ENCODE measurements around the gene CRYL1. TPM values are rescaled to one million over a fixed set of nuclear protein-coding genes. Genes with fewer than 3 reads are reported as not detected.

CRYL1 gene
- total RNA-seq, 1 experiment from 2014 or later, result 3.7 TPM

- no peaks in the 10 kb centered on the region for H3K23me2 ChIP-seq (ENCODE audit: insufficient read length, low read depth, low read length, poor library complexity, severe bottlenecking)
- H4K91ac ChIP-seq (ENCODE audit: insufficient read length, low read depth, low read length), result no peak overlapping the region
- no peak overlapping the region for H3K14ac ChIP-seq (ENCODE audit: insufficient read depth, low read length)
- H3K4me1 Mint-ChIP-seq, result peaks cover 12 to 15% of the 10 kb centered on the region in 2 experiments
- H2BK20ac ChIP-seq (ENCODE audit: low read depth, low read length, poor library complexity, severe bottlenecking), result no peak overlapping the region
- H2BK120ac ChIP-seq (ENCODE audit: low read depth, low read length, poor library complexity, severe bottlenecking), result no peak overlapping the region
- H2BK12ac ChIP-seq (ENCODE audit: insufficient read length, low read depth, low read length), result no peak overlapping the region
- H3K23ac ChIP-seq (ENCODE audit: insufficient read length, low read depth, low read length), result no peak overlapping the region
- H3K4me2 ChIP-seq (ENCODE audit: insufficient read depth, insufficient read length, low read length), result no peak overlapping the region
- no peaks in the 10 kb centered on the region; a peak in 1 of 5 replicates for H3K9me3 Mint-ChIP-seq
- no peak overlapping the region for H2AK5ac ChIP-seq (ENCODE audit: insufficient read length, low read length)
- no peak for TF ChIP-seq CTCF (conservative IDR thresholded peaks at IDR 0.05)
- peaks cover 89% of the 10 kb centered on the region for H3K27me3 Mint-ChIP-seq (ENCODE audit: low read depth)
- no peak for DNase-seq
- no peaks in the 10 kb centered on the region for H3K36me3 Mint-ChIP-seq (ENCODE audit: insufficient read depth in 1 of 3, low read depth in 3 of 3)
- H3K79me1 ChIP-seq (ENCODE audit: insufficient read depth, low read depth, low read length, poor library complexity, severe bottlenecking), result no peaks in the 10 kb centered on the region
- H4K8ac ChIP-seq (replicated peaks; ENCODE audit: insufficient read length, low read depth, low read length), result no peak overlapping the region
- H3K9ac ChIP-seq (ENCODE audit: extremely low read depth, insufficient read length, low read length), result no peak overlapping the region
- H3K9me3 ChIP-seq (ENCODE audit: control insufficient read depth, low read depth, low read length), result no peaks in the 10 kb centered on the region
- no peak overlapping the region for H3T11ph ChIP-seq (ENCODE audit: low read length)
- no peak overlapping the region for H3K4me3 Mint-ChIP-seq
- no peak overlapping the region for H2BK15ac ChIP-seq (ENCODE audit: low read depth, low read length)
- no peaks in the 10 kb centered on the region for H3K79me2 ChIP-seq (ENCODE audit: insufficient read depth, low read length)
- H4K20me1 ChIP-seq (ENCODE audit: control insufficient read depth, insufficient read depth, insufficient read length), result no peaks in the 10 kb centered on the region
- H3K27ac Mint-ChIP-seq, result no peak overlapping the region; a peak in 1 of 7 replicates
- H3K56ac ChIP-seq (ENCODE audit: insufficient read length, low read depth, low read length), result no peak overlapping the region
- no peaks in the 10 kb centered on the region; the same call in 1 of the 2 replicates for H3K4me1 ChIP-seq (ENCODE audit: insufficient read depth, low read length)
- H3K18ac ChIP-seq (ENCODE audit: insufficient read length, low read depth, low read length), result no peak overlapping the region
- H3K4ac ChIP-seq (ENCODE audit: low read depth, low read length), result no peak overlapping the region
- no peak overlapping the region for H2AFZ ChIP-seq (ENCODE audit: low read length)
- H2BK5ac ChIP-seq (ENCODE audit: insufficient read length, low read length), result no peak overlapping the region
- H3K27ac ChIP-seq (ENCODE audit: insufficient read length, low read depth, low read length), result no peak overlapping the region
- peaks cover 13% of the 10 kb centered on the region; the same call in 1 of the 2 replicates for H3K27me3 ChIP-seq (ENCODE audit: insufficient read depth, low read length)
- WGBS (ENCODE audit: extremely low coverage, insufficient read length, low lambda C conversion rate), result no CpG with 5 or more reads among the region's 8 CpGs
- H4K5ac ChIP-seq (ENCODE audit: insufficient read length, low read depth, low read length), result no peak overlapping the region
Measured at GRCh38 chr13:20363172-20363571, 162.5 kb downstream of the CRYL1 start.
